ENCODE data around the gene TYR. TPM values are rescaled to one million over a fixed set of nuclear protein-coding genes. Genes with fewer than 3 reads are reported as not detected.

Gene TYR
- not detected in 5 replicates for total RNA-seq (2022; extraction: Qiagen RNA extraction)

DNA sequence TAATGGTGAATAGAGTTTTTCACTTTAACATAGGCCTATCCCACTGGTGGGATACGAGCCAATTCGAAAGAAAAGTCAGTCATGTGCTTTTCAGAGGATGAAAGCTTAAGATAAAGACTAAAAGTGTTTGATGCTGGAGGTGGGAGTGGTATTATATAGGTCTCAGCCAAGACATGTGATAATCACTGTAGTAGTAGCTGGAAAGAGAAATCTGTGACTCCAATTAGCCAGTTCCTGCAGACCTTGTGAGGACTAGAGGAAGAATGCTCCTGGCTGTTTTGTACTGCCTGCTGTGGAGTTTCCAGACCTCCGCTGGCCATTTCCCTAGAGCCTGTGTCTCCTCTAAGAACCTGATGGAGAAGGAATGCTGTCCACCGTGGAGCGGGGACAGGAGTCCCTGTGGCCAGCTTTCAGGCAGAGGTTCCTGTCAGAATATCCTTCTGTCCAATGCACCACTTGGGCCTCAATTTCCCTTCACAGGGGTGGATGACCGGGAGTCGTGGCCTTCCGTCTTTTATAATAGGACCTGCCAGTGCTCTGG lies at the start of gene TYR:
Gene TYR (plus strand): TSS at position 185 of the 541 bp plus-strand sequence. CDS start 79 bp downstream, at position 264.

Other genes with a start within 250 kb of the TYR start
- gene GRM5, start 111.9 kb upstream of the TYR start, total RNA-seq (2022; extraction: Qiagen RNA extraction), result 0.01 TPM in 1 of 5 replicates, not detected in the others

Data from A549 treated with AZD2906 at 1 μM for 4 hours (cell line).